K562 (cell line): Measurements from ENCODE around the gene PLD5. TPM values are rescaled to one million over a fixed set of nuclear protein-coding genes. Genes with fewer than 3 reads are reported as not detected.

Experiments
- ATAC-seq: fragments of 200-7000 bp; cut with Tn5 transposase; 3 replicates; pipeline ENCODE4 v1.9.1; 2020; ENCODE audit warnings: moderate library complexity
- BruUV-seq: library from RNA; stranded (reverse); fragments of 400-500 nt; replicated peaks from 2 replicates; lab custom pipeline; 2021; lab: Mats Ljungman, UMichigan
- CTCF ChIA-PET: fragments of 300-600 bp; formaldehyde crosslinking; extraction: SDS; loops from one replicate; lab custom pipeline; 2021; ENCODE audit warnings: low intra/inter-chr PET ratio; lab: Yijun Ruan, JAX
- POLR2A ChIA-PET: fragments of 300-600, 350-650 bp; sonication (Branson Sonifier 250); formaldehyde crosslinking; extraction: SDS; loops from one replicate; lab custom pipeline; 2021; ENCODE audit warnings: antibody characterized with exemption, inconsistent platforms; lab: Yijun Ruan, JAX
- DNase-seq, 4 experiments: peaks; one replicate each; pipeline versions ENCODE4 v3.0.0 to v3.0.0-alpha.2; 2011 to 2018; ENCODE audit warnings: low spot score in 3 of 4, mixed read lengths in 3 of 4; ENCODE audit errors: extremely low read depth in 1 of 4
- FAIRE-seq: peaks from 2 replicates; lab custom pipeline; 2011; peaks lifted over from hg19 to GRCh38; lab: Jason Lieb, UNC
- H2AFZ ChIP-seq: 2 replicates; pipeline ENCODE4 v1.6.0; 2011; ENCODE audit warnings: low read depth, low read length, control low read depth, inconsistent platforms
- H3K27ac ChIP-seq: fragments of 200-600 bp; 3 replicates; pipeline ENCODE4 v1.8.0; 2011; ENCODE audit warnings: low read depth, mild to moderate bottlenecking, control low read depth, inconsistent platforms, low read length, moderate library complexity, mixed read lengths; ENCODE audit errors: extremely low read depth
- H3K27me3 ChIP-seq, 2 experiments: fragments of 300-600 bp in 1 of 2; 2 replicates in 1 of 2; 3 replicates in 1 of 2; pipeline versions ENCODE4 v1.6.0 to v1.8.0; 2011; ENCODE audit warnings: inconsistent platforms in 2 of 2, low read length in 2 of 2, mild to moderate bottlenecking in 1 of 2, mixed read lengths in 1 of 2, moderate library complexity in 1 of 2; ENCODE audit not compliant: control insufficient read depth in 2 of 2, insufficient read depth in 2 of 2
- H3K36me3 ChIP-seq: fragments of 300-600 bp; 3 replicates; pipeline ENCODE4 v1.8.0; 2011; ENCODE audit warnings: mild to moderate bottlenecking, low read length, inconsistent platforms; ENCODE audit not compliant: control insufficient read depth, insufficient read depth
- H3K4me1 ChIP-seq, 2 experiments: fragments of 200-600 bp in 1 of 2; replicated peaks in 1 of 2; 2 replicates in 1 of 2; 3 replicates in 1 of 2; pipeline versions ENCODE4 v1.5.1 to v1.8.0; 2011; ENCODE audit warnings: inconsistent platforms in 2 of 2, low read length in 2 of 2, mild to moderate bottlenecking in 1 of 2, mixed read lengths in 1 of 2, moderate library complexity in 1 of 2; ENCODE audit not compliant: control insufficient read depth in 2 of 2, insufficient read depth in 2 of 2
- H3K4me2 ChIP-seq: 2 replicates; pipeline ENCODE4 v1.6.1; 2011; ENCODE audit warnings: low read length, control low read depth, inconsistent platforms, mixed read lengths; ENCODE audit not compliant: insufficient read depth
- H3K4me3 ChIP-seq: fragments of 200-600 bp; sonication (generic), shearing (Covaris generic); 2 replicates; pipeline ENCODE4 v1.5.1; 2016; ENCODE audit warnings: control low read depth, inconsistent platforms
- H3K79me2 ChIP-seq: fragments of 200-600 bp; 3 replicates; pipeline ENCODE4 v1.8.0; 2011; ENCODE audit warnings: low read length, inconsistent platforms; ENCODE audit not compliant: control insufficient read depth, insufficient read depth
- H3K9ac ChIP-seq, 2 experiments: 2 replicates each; pipeline versions ENCODE4 v1.6.0 to v1.6.1; 2011; ENCODE audit warnings: low read depth in 2 of 2, low read length in 2 of 2, control low read depth in 1 of 2, inconsistent platforms in 1 of 2, mild to moderate bottlenecking in 1 of 2, mixed read lengths in 1 of 2; ENCODE audit not compliant: insufficient read depth in 1 of 2
- H3K9me1 ChIP-seq: one replicate; pipeline ENCODE4 v1.6.0; 2011; ENCODE audit warnings: inconsistent platforms, mild to moderate bottlenecking, low read length, moderate library complexity; ENCODE audit not compliant: control insufficient read depth, insufficient read depth
- H3K9me3 ChIP-seq: replicated peaks from 2 replicates; pipeline ENCODE4 v1.5.1; 2011; ENCODE audit warnings: low read depth, low read length, inconsistent platforms; ENCODE audit not compliant: control insufficient read depth, insufficient read depth
- H4K20me1 ChIP-seq: replicated peaks from 2 replicates; pipeline ENCODE4 v1.6.1; 2011; ENCODE audit warnings: low read length, inconsistent platforms, mixed read lengths; ENCODE audit not compliant: control insufficient read depth, insufficient read depth
- BRD9 ChIP-seq: fragments of 450-650 bp; IDR thresholded peaks from 2 replicates; pipeline ENCODE4 v1.6.1; 2018; ENCODE audit warnings: low read depth; ENCODE audit not compliant: partially characterized antibody
- C11orf30 ChIP-seq: fragments of 450-650 bp; IDR thresholded peaks from 2 replicates; pipeline ENCODE4 v1.6.1; 2016; ENCODE audit warnings: low read depth, mild to moderate bottlenecking
- CCAR2 ChIP-seq: fragments of 200-400 bp; formaldehyde crosslinking; IDR thresholded peaks from 2 replicates; pipeline ENCODE4 v1.6.1; 2017; ENCODE audit warnings: mild to moderate bottlenecking, low read depth, low read length
- ERF ChIP-seq: fragments of 450-650 bp; formaldehyde crosslinking; IDR thresholded peaks from 2 replicates; pipeline ENCODE4 v1.4.0; 2020; ENCODE audit warnings: mild to moderate bottlenecking, mixed read lengths
- ETV6 ChIP-seq, 3 experiments: fragments of 150-350 bp in 1 of 3; sonication (generic) in 1 of 3; formaldehyde crosslinking in 1 of 3; IDR thresholded peaks; 2 replicates each; pipeline versions ENCODE4 v1.6.1 to v1.8.0; 2014 to 2022; ENCODE audit warnings: borderline replicate concordance in 2 of 3, low read depth in 2 of 3, antibody characterized with exemption in 1 of 3, low read length in 1 of 3, mild to moderate bottlenecking in 1 of 3, missing genetic modification reagents in 1 of 3
- GATA2 ChIP-seq: sonication (generic); formaldehyde crosslinking; IDR thresholded peaks from 2 replicates; pipeline ENCODE4 v1.4.0; 2020; ENCODE audit warnings: mild to moderate bottlenecking, missing genetic modification reagents
- MBD2 ChIP-seq: sonication (generic); IDR thresholded peaks from 2 replicates; pipeline ENCODE4 v1.6.1; 2016; ENCODE audit warnings: low read depth, borderline replicate concordance
- NCOA4 ChIP-seq: fragments of 450-650 bp; IDR thresholded peaks from 2 replicates; pipeline ENCODE4 v1.6.1; 2018; ENCODE audit warnings: mild to moderate bottlenecking; ENCODE audit not compliant: partially characterized antibody
- NUFIP1 ChIP-seq: fragments of 450-650 bp; IDR thresholded peaks from 2 replicates; pipeline ENCODE4 v1.6.1; 2018; ENCODE audit not compliant: partially characterized antibody
- PCBP1 ChIP-seq: fragments of 200-400 bp; formaldehyde crosslinking; IDR thresholded peaks from 2 replicates; pipeline ENCODE4 v1.6.1; 2018; ENCODE audit warnings: mild to moderate bottlenecking, low read depth, low read length; ENCODE audit not compliant: poor library complexity, severe bottlenecking
- SMARCB1 ChIP-seq: IDR thresholded peaks from 2 replicates; pipeline ENCODE4 v1.6.1; 2011; ENCODE audit warnings: improper control_type of control experiment, low read depth; ENCODE audit not compliant: insufficient read length
- SPI1 ChIP-seq: IDR thresholded peaks from 2 replicates; pipeline ENCODE4 v1.6.1; 2011; ENCODE audit warnings: low read depth, low read length, control low read depth, borderline replicate concordance
- SREBF1 ChIP-seq: fragments of 150-350 bp; IDR thresholded peaks from 2 replicates; pipeline ENCODE4 v1.6.1; 2014; ENCODE audit warnings: antibody characterized with exemption, low read depth, low read length, borderline replicate concordance
- ZNF146 ChIP-seq: IDR thresholded peaks from one replicate; pipeline ENCODE4 v1.6.1; 2018; ENCODE audit warnings: missing compliant biosample characterization; ENCODE audit not compliant: unreplicated experiment
- ZNF347 ChIP-seq: fragments of 450-650 bp; formaldehyde crosslinking; IDR thresholded peaks from 2 replicates; pipeline ENCODE4 v1.4.0; 2020; ENCODE audit warnings: low read depth, mild to moderate bottlenecking, moderate library complexity
- ZNF507 ChIP-seq: conservative IDR thresholded peaks from 2 replicates; pipeline ENCODE4 v1.6.1; 2017; ENCODE audit warnings: missing genetic modification characterization, missing compliant biosample characterization
- WGBS: fragments of 100-300 bp; shearing (Covaris generic); methylation state at CpG from one replicate; pipeline ENCODE4 v1.1.6; 2016; ENCODE audit warnings: low coverage, mixed read lengths; ENCODE audit not compliant: insufficient coverage; ENCODE audit errors: missing lambda C conversion rate; 5-methylcytosine and 5-hydroxymethylcytosine counted together
- in situ Hi-C: fragments of 300-500 bp; cut with MboI; formaldehyde crosslinking; loops from 4 replicates; pipeline ENCODE4 v1.15.0; 2018; ENCODE audit warnings: inconsistent platforms, mixed read lengths
- intact Hi-C: fragments of 100-400 bp; cut with micrococcal nuclease; formaldehyde crosslinking; loops from 2 replicates; pipeline ENCODE4 v1.14.2; 2022
- polyA plus RNA-seq, 8 experiments: library from polyadenylated mRNA; depleted of rRNA in 4 of 8; stranded (reverse) in 5 of 8; unstranded in 3 of 8; fragments of >200 nt; fragmentation: Nextera tagmentation in 2 of 8; fragmentation: Illumina TruSeq in 1 of 8; extraction: Ambion mirVana in 2 of 8; extraction: Trizol in 1 of 8; gene quantifications; 2 replicates each; pipeline versions ENCODE4 v1.2.1 to v1.2.3, GENCODE V29; 2011 to 2014; ENCODE audit warnings: inconsistent platforms in 1 of 8, missing spikeins in 1 of 8
- total RNA-seq, 7 experiments: library from RNA; depleted of rRNA in 6 of 7; stranded (reverse); fragments of >200 nt in 6 of 7; fragmentation: Illumina TruSeq in 2 of 7; extraction: Trizol in 2 of 7; gene quantifications; 2 replicates each; pipeline versions ENCODE4 v1.2.1 to v1.2.3, GENCODE V29; 2011 to 2021; ENCODE audit warnings: low replicate concordance in 1 of 7

The PLD5 gene
- total and polyA plus RNA-seq, 9 of the 15 experiments (the other 6 are each of a cell fraction or from before 2014, with no cell fraction given), result not detected

DNA sequence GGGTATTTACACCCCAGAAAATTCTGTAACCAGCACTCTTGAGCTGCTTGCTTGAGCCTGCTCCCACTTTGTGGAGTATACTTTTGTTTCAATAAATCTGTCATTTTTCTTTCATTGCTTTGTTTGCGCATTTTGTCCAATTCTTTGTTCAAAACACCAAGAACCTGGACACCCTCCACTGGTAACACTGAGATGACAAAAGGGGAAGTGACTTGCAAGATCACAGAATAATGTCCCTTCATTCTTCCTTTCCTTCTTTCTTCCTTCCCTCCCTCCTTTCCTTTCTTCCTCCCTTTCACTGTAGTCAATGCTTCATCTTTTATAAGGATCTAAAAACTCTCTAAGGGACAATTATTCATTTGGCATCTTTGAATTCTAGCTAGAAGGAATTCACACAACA lies 391.1 kb downstream of the PLD5 start:
- Histone ChIP-seq H3K79me2 (no peaks in the 10 kb centered on the region), H3K4me3 (no peak overlapping the region), H3K36me3 (no peaks in the 10 kb centered on the region), H3K9me1 (no peaks in the 10 kb centered on the region), H4K20me1 (no peaks in the 10 kb centered on the region), H3K4me2 (no peak overlapping the region), H3K4me1 (no peaks in the 10 kb centered on the region), H3K27me3 (no peaks in the 10 kb centered on the region), H3K27ac (no peak overlapping the region), H3K9me3 (no peaks in the 10 kb centered on the region), H2AFZ (no peak overlapping the region), H3K9ac (no peak overlapping the region)
- no peak for ATAC-seq
- no peak for FAIRE-seq
- DNase-seq, result no peak
- in situ Hi-C loops (no loop called here), intact Hi-C loops (no loop called here)
- CTCF ChIA-PET, result no interaction called here
- no TSS peak for BruUV-seq
- 5% methylated on average over 1 of the region's 1 CpG for WGBS
- POLR2A ChIA-PET, result no interaction called here
- TF ChIP-seq SPI1 (peak; percentile 60), PCBP1 (no peak), ZNF146 (CRISPR knock-in tag) (no peak)

- under 1% methylated on average over 8 of the region's 9 CpGs for WGBS
- BruUV-seq, result no TSS peak
- Histone ChIP-seq H3K9me3 (no peaks in the 10 kb centered on the region), H3K4me1 (no peaks in the 10 kb centered on the region), H3K27ac (no peak overlapping the region), H3K9me1 (no peaks in the 10 kb centered on the region), H2AFZ (no peak overlapping the region), H4K20me1 (no peaks in the 10 kb centered on the region), H3K27me3 (no peaks in the 10 kb centered on the region), H3K4me2 (no peak overlapping the region), H3K79me2 (no peaks in the 10 kb centered on the region), H3K36me3 (no peaks in the 10 kb centered on the region), H3K4me3 (no peak overlapping the region), H3K9ac (no peak overlapping the region)
- no peak for FAIRE-seq
- no peak for ATAC-seq
- in situ Hi-C loops, result no loop called here
- ChIA-PET POLR2A (no interaction called here), CTCF (no interaction called here)
- no peak for DNase-seq
- intact Hi-C loops, result no loop called here
- no peak for TF ChIP-seq NUFIP1
- no peak for TF ChIP-seq MBD2
- no peak for TF ChIP-seq ZNF507 (tag)
- no peak for TF ChIP-seq NCOA4
- no peak for TF ChIP-seq ETV6 (IDR thresholded peaks at IDR 0.05; ENCODE audit: borderline replicate concordance in 1 of 2, low read depth in 2 of 2, low read length in 1 of 2)
- TF ChIP-seq ETV6 (CRISPR knock-in tag; IDR thresholded peaks at IDR 0.05; ENCODE audit: borderline replicate concordance), result no peak
- no peak for TF ChIP-seq CCAR2
- no peak for TF ChIP-seq ERF (CRISPR knock-in tag)
- no peak for TF ChIP-seq BRD9
- TF ChIP-seq ZNF347 (CRISPR knock-in tag), result no peak
- no peak for TF ChIP-seq SREBF1
- no peak for TF ChIP-seq SMARCB1
- no peak for TF ChIP-seq GATA2 (CRISPR knock-in tag)
- no peak for TF ChIP-seq C11orf30
Measured at GRCh38 chr1:242132121-242132817, 392.2 kb downstream of the PLD5 start.
